ENCODE data around the gene CDHR3. TPM values are rescaled to one million over a fixed set of nuclear protein-coding genes. Genes with fewer than 3 reads are reported as not detected.

CDHR3 gene
- total RNA-seq, 1 experiment from 2014 or later = 9.2 TPM

- no peak for DNase-seq
- Histone ChIP-seq H3K9me3 (no peaks in the 10 kb centered on the region), H3K4me1 (no peaks in the 10 kb centered on the region), H3K27me3 (replicated peaks; ENCODE audit: control insufficient read depth, insufficient read depth, low read length) (no peaks in the 10 kb centered on the region), H3K36me3 (ENCODE audit: control insufficient read depth, insufficient read depth, low read length) (no peaks in the 10 kb centered on the region), H3K4me3 (ENCODE audit: low read depth, low read length) (no peak overlapping the region)
- Mint-ChIP-seq H3K27me3 (ENCODE audit: insufficient read depth, unreplicated experiment) (no peaks in the 10 kb centered on the region), H3K9me3 (ENCODE audit: unreplicated experiment) (no peaks in the 10 kb centered on the region), H3K4me3 (ENCODE audit: unreplicated experiment) (no peak overlapping the region), H3K36me3 (ENCODE audit: insufficient read depth, unreplicated experiment) (no peaks in the 10 kb centered on the region), H3K27ac (ENCODE audit: unreplicated experiment) (no peak overlapping the region), H3K4me1 (ENCODE audit: low read depth, unreplicated experiment) (no peaks in the 10 kb centered on the region)
- BruUV-seq (replicated peaks) = no TSS peak
- ChIA-PET POLR2A (no interaction called here), CTCF (interaction anchor here (0.6 kb wide), 1 partner anchor 349 kb away, joined by 7 read pairs; no protein-coding TSS in a partner anchor)
- TF ChIP-seq CTCF (IDR thresholded peaks at IDR 0.05; ENCODE audit: insufficient read depth in 1 of 2, low read depth in 1 of 2, low read length in 1 of 2, severe bottlenecking in 1 of 2, unreplicated experiment in 1 of 2) = no peak
- intact Hi-C loops (cut with micrococcal nuclease; ENCODE audit: unreplicated experiment) = no loop called here
Observed at GRCh38 chr7:106019470-106019820, 56.4 kb downstream of the CDHR3 start.

- no peaks in the 10 kb centered on the region for H3K27me3 Mint-ChIP-seq (ENCODE audit: insufficient read depth, unreplicated experiment)
- H3K9me3 ChIP-seq = no peaks in the 10 kb centered on the region
- no peak overlapping the region for H3K4me3 Mint-ChIP-seq (ENCODE audit: unreplicated experiment)
- no peak overlapping the region for H3K4me3 ChIP-seq (ENCODE audit: low read depth, low read length)
- no peaks in the 10 kb centered on the region for H3K27me3 ChIP-seq (replicated peaks; ENCODE audit: control insufficient read depth, insufficient read depth, low read length)
- no peak for TF ChIP-seq CTCF (IDR thresholded peaks at IDR 0.05; ENCODE audit: insufficient read depth in 1 of 2, low read depth in 1 of 2, low read length in 1 of 2, severe bottlenecking in 1 of 2, unreplicated experiment in 1 of 2)
- ChIA-PET POLR2A (no interaction called here), CTCF (no interaction called here)
- H3K27ac Mint-ChIP-seq (ENCODE audit: unreplicated experiment) = no peak overlapping the region
- no TSS peak for BruUV-seq (replicated peaks)
- H3K4me1 Mint-ChIP-seq (ENCODE audit: low read depth, unreplicated experiment) = no peaks in the 10 kb centered on the region
- DNase-seq = no peak
- intact Hi-C loops (cut with micrococcal nuclease; ENCODE audit: unreplicated experiment) = no loop called here
- no peaks in the 10 kb centered on the region for H3K9me3 Mint-ChIP-seq (ENCODE audit: unreplicated experiment)
- H3K36me3 Mint-ChIP-seq (ENCODE audit: insufficient read depth, unreplicated experiment) = no peaks in the 10 kb centered on the region
- H3K4me1 ChIP-seq = no peaks in the 10 kb centered on the region
- H3K36me3 ChIP-seq (ENCODE audit: control insufficient read depth, insufficient read depth, low read length) = no peaks in the 10 kb centered on the region
Observed at GRCh38 chr7:106021151-106022067, 58.3 kb downstream of the CDHR3 start.

GRCh38 chr7:106022193-106022821, 59.2 kb downstream of the CDHR3 start:
- ChIA-PET POLR2A (no interaction called here), CTCF (no interaction called here)
- Histone ChIP-seq H3K9me3 (no peaks in the 10 kb centered on the region), H3K27me3 (replicated peaks; ENCODE audit: control insufficient read depth, insufficient read depth, low read length) (no peaks in the 10 kb centered on the region), H3K4me1 (no peaks in the 10 kb centered on the region), H3K4me3 (ENCODE audit: low read depth, low read length) (no peak overlapping the region), H3K36me3 (ENCODE audit: control insufficient read depth, insufficient read depth, low read length) (no peaks in the 10 kb centered on the region)
- no peaks in the 10 kb centered on the region for H3K4me1 Mint-ChIP-seq (ENCODE audit: low read depth, unreplicated experiment)
- no TSS peak for BruUV-seq (replicated peaks)
- no peak for DNase-seq
- H3K27me3 Mint-ChIP-seq (ENCODE audit: insufficient read depth, unreplicated experiment) = no peaks in the 10 kb centered on the region
- no peak for TF ChIP-seq CTCF (IDR thresholded peaks at IDR 0.05; ENCODE audit: insufficient read depth in 1 of 2, low read depth in 1 of 2, low read length in 1 of 2, severe bottlenecking in 1 of 2, unreplicated experiment in 1 of 2)
- no peaks in the 10 kb centered on the region for H3K9me3 Mint-ChIP-seq (ENCODE audit: unreplicated experiment)
- no peak overlapping the region for H3K27ac Mint-ChIP-seq (ENCODE audit: unreplicated experiment)
- no peak overlapping the region for H3K4me3 Mint-ChIP-seq (ENCODE audit: unreplicated experiment)
- intact Hi-C loops (cut with micrococcal nuclease; ENCODE audit: unreplicated experiment) = no loop called here
- H3K36me3 Mint-ChIP-seq (ENCODE audit: insufficient read depth, unreplicated experiment) = no peaks in the 10 kb centered on the region
